ENCODE measurements around the gene PPP1R2B. TPM values are rescaled to one million over a fixed set of nuclear protein-coding genes. Genes with fewer than 3 reads are reported as not detected.

The PPP1R2B gene
- polyA plus RNA-seq, 3 donors, result 0.15 TPM; not detected in 2

- DNase-seq (ENCODE audit: low read depth in 3 of 3, low spot score in 2 of 3), result no peak
Observed at GRCh38 chr5:156870498-156870839, 20.4 kb downstream of the PPP1R2B start.

- DNase-seq (ENCODE audit: low read depth in 3 of 3, low spot score in 2 of 3), result no peak
Observed at GRCh38 chr5:156871212-156871611, 21.1 kb downstream of the PPP1R2B start.

DNA sequence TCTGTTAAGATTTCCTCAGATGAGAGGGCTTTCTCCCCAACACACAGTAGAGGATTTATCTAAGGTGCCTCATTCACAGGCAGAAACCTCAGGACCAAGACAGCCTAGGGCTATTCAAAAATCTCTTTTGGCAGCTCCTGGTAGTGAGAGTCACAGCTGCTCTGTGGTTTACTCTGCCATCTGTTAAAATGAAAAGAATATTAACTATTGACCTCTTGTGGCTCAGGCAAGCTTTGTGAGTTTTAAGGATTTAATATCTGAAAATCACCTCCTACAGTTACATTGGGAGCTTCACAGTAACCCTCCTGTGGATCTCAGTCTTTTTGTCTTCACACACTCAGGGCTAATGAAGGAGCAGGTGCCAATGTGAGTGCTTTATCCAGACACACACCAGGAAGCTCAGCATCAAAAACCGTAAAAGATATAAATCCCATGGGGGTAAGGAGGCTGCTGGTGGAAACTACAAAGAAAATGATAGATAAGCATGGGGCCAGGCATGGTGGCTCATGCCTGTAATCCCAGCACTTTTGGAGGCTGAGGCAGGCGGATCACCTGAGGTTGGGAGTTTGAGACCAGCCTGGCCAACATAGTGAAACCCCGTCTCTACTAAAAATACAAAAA is 29.7 kb downstream of the PPP1R2B start:
- no peak for DNase-seq (ENCODE audit: low read depth in 3 of 3, low spot score in 2 of 3)

DNA sequence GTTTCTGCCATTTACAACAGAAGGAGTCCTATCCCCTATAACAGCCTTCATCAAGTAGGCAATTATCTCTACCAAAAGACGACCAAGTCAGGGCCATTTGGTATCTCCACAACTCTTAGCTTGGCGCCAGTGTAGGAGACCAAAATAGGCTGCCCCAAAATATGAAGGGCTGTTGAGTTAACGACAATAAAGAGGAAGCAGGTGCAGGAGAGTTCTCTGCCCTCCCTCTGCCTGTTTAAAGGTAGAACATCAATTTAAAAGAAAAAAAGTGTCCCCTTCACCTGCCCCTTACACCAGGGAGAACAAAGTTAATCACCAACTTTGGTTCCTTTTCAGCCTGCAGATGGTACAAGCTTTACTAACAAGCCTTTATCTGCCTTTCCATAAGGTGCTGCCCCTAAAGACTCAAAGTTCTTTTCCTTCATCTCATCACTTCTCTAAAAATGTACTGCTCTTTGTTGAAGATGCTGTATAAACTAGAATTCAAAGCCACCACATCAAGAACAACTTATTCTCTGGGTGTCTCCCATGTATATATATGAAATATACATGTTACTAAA is 33.3 kb downstream of the PPP1R2B start:
- DNase-seq (ENCODE audit: low read depth in 3 of 3, low spot score in 2 of 3), result no peak

DNA sequence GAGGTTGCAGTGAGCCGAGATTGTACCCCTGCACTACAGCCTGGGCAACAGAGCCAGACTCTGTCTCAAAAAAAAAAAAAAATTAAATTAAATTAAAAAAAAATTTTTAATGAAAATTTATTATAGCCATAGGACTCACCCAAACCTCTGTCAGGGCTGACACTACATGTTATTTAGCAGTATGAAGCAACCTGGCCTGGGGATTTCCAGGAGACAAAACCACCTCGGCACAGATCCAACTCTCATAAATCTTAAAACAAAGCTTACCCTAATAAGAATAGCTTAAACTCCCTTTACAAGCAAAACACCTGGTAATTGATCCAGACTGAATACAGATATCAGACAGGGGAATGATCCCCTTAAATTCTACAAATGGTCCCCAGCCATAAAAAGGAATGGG is 38.4 kb downstream of the PPP1R2B start:
- DNase-seq (ENCODE audit: low read depth in 3 of 3, low spot score in 2 of 3), result no peak

GRCh38 chr5:156892223-156892622 is 42.1 kb downstream of the PPP1R2B start:
- DNase-seq (ENCODE audit: low read depth in 3 of 3, low spot score in 2 of 3), result no peak

DNA sequence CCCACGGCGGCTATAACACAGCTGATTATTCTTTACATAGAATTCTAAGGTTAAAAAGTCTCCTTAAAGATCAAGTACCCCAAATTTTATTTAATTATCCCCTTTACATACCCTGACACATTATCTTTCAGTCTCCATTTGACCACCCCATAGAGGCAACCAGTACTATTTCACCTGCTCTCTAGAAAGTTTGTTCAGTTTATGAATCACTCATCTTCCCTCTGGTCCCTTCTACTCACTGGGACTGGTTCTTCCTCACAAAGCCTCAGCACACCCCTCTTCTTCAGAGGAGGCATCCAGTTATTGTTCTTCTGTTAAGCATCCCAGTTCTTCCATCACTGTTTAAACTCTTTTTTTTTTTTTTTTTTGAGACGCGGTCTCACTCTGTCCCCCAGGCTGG is 42.8 kb downstream of the PPP1R2B start:
- no peak for DNase-seq (ENCODE audit: low read depth in 3 of 3, low spot score in 2 of 3)

- no peak for DNase-seq (ENCODE audit: low read depth in 3 of 3, low spot score in 2 of 3)
Observed at GRCh38 chr5:156893517-156893916, 43.4 kb downstream of the PPP1R2B start.

DNA sequence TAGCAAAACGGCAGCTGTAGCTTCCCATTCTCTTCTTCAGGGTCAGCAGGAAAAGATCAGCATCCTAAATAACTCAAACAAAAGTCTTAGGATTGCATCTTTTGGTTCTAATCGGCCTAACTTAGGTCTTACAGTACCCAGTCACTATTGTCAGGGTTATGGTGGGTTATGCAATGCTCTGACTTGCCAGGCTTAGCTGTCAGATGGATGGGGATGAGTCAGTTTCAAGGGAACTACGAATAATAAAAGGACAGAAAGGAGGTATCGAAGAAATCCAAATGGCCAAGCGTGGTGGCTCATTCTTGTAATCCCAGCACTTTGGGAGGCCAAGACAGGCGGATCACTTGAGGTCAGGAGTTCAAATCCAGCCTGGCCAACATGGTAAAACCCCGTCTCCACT is 46.5 kb downstream of the PPP1R2B start:
- DNase-seq (ENCODE audit: low read depth in 3 of 3, low spot score in 2 of 3), result no peak

Other genes starting within 250 kb of the PPP1R2B start
- gene TIMD4, start 112.9 kb downstream of the PPP1R2B start, polyA plus RNA-seq (ENCODE audit: insufficient read length in 3 of 3), result under 1 TPM; 0.36 to 0.42 (median 0.41) TPM
- gene HAVCR1, start 208.8 kb downstream of the PPP1R2B start, polyA plus RNA-seq (ENCODE audit: insufficient read length in 3 of 3), result 1 to 10 TPM; 2.3 to 4.2 (median 2.8) TPM